GM19193 (cell line): ENCODE measurements around the gene PCP4L1.

Experiments used
- POLR2A ChIP-seq: IDR thresholded peaks from 4 replicates; pipeline ENCODE4 v1.6.1; 2011; ENCODE audit not compliant: insufficient read depth, insufficient read length; ENCODE audit errors: extremely low read depth

Gene PCP4L1

DNA sequence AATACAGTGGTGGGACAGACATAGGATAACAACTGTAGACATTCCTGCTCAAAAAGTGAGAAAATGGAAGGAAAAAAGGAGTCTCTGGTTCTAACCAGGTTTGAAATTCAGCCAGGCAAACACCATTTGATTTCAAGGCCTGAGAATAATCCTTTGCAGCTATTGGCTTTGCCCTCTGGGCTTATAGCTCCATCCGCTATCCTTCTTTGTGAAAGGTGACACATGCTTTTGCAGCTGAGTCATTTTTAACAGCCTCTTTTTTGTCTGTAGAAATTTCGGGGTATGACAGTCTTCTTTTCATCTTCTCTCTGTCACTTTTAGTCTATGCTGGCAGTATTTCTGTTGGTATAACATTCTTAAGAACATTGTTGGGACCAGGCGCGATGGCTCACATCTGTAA is 71.8 kb downstream of the PCP4L1 start:
- TF ChIP-seq POLR2A = no peak

DNA sequence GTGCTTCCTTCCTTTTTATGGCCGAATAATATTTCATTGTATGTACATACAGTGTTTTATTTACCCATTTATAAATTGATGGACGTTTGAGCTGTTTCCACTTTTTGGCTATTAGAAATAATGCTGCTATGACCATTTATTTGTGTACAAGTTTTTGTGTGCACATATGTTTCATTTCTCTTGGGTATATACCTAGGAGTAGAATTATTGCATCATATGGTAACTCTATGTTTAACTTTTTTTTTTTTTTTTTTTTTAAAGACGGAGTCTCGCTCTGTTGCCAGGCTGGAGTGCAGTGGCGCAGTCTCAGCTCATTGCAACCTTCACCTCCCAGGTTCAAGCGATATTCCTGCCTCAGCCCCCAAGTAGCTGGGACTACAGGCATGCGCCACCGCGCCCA is 74.6 kb downstream of the PCP4L1 start:
- no peak for TF ChIP-seq POLR2A
